Keratinocyte (primary cell): ENCODE measurements around the gene CCDC102A. TPM values are rescaled to one million over a fixed set of nuclear protein-coding genes. Genes with fewer than 3 reads are reported as not detected.
"Not testable (repeated sequence)": the region's sequence is repeated elsewhere in the genome, so short reads cannot be mapped to it uniquely, and the experiment has no call there.

Experiments
- DNase-seq: peaks from one replicate; pipeline ENCODE4 v3.0.0-alpha.2; 2011; ENCODE audit warnings: low read depth, missing footprints, low spot score
- FAIRE-seq: peaks from 2 replicates; lab custom pipeline; 2011; peaks lifted over from hg19 to GRCh38; lab: Jason Lieb, UNC
- H2AFZ ChIP-seq: 2 replicates; pipeline ENCODE4 v1.6.0; 2012; ENCODE audit warnings: low read length, control low read depth, inconsistent platforms; ENCODE audit not compliant: control insufficient read depth
- H3K27ac ChIP-seq: 2 replicates; pipeline ENCODE4 v1.5.1; 2011; ENCODE audit warnings: low read length; ENCODE audit not compliant: control insufficient read depth, insufficient read depth
- H3K27me3 ChIP-seq: 3 replicates; pipeline ENCODE4 v1.6.0; 2011; ENCODE audit warnings: low read length; ENCODE audit not compliant: control insufficient read depth, insufficient read depth; ENCODE audit errors: extremely low read depth
- H3K36me3 ChIP-seq, 2 experiments: 2 replicates in 1 of 2; 3 replicates in 1 of 2; pipeline ENCODE4 v1.5.1; 2011; ENCODE audit warnings: low read length in 2 of 2, mild to moderate bottlenecking in 1 of 2; ENCODE audit not compliant: control insufficient read depth in 2 of 2, insufficient read depth in 2 of 2; ENCODE audit errors: extremely low read depth in 1 of 2
- H3K4me1 ChIP-seq: 3 replicates; pipeline ENCODE4 v1.5.1; 2011; ENCODE audit warnings: low read length; ENCODE audit not compliant: control insufficient read depth, insufficient read depth; ENCODE audit errors: extremely low read depth
- H3K4me2 ChIP-seq: 3 replicates; pipeline ENCODE4 v1.6.0; 2011; ENCODE audit warnings: low read depth, low read length; ENCODE audit not compliant: control insufficient read depth, insufficient read depth; ENCODE audit errors: extremely low read depth
- H3K4me3 ChIP-seq, 3 experiments: fragments of 200-600 bp in 1 of 3; sonication (generic) in 1 of 3; 2 replicates in 2 of 3; 3 replicates in 1 of 3; pipeline ENCODE4 v1.5.1; 2011 to 2016; ENCODE audit warnings: low read length in 3 of 3, mild to moderate bottlenecking in 3 of 3, control low read depth in 2 of 3, inconsistent platforms in 1 of 3, low read depth in 1 of 3, mixed read lengths in 1 of 3, mixed run types in 1 of 3, moderate library complexity in 1 of 3; ENCODE audit not compliant: control insufficient read depth in 2 of 3, insufficient read depth in 2 of 3; ENCODE audit errors: extremely low read depth in 1 of 3
- H3K79me2 ChIP-seq: 2 replicates; pipeline ENCODE4 v1.6.0; 2012; ENCODE audit warnings: low read length; ENCODE audit not compliant: control insufficient read depth, insufficient read depth
- H3K9ac ChIP-seq: 3 replicates; pipeline ENCODE4 v1.6.0; 2011; ENCODE audit warnings: low read length; ENCODE audit not compliant: control insufficient read depth, insufficient read depth; ENCODE audit errors: extremely low read depth
- H3K9me1 ChIP-seq: 3 replicates; pipeline ENCODE4 v1.6.0; 2011; ENCODE audit warnings: low read length; ENCODE audit not compliant: control insufficient read depth, insufficient read depth; ENCODE audit errors: extremely low read depth
- H3K9me3 ChIP-seq: 2 replicates; pipeline ENCODE4 v1.5.1; 2012; ENCODE audit warnings: low read depth, low read length; ENCODE audit not compliant: control insufficient read depth
- H4K20me1 ChIP-seq: 3 replicates; pipeline ENCODE4 v1.6.0; 2011; ENCODE audit warnings: low read length; ENCODE audit not compliant: control insufficient read depth, insufficient read depth; ENCODE audit errors: extremely low read depth
- EZH2 ChIP-seq: IDR thresholded peaks from one replicate; pipeline ENCODE4 v1.6.1; 2012; ENCODE audit warnings: inconsistent platforms, mild to moderate bottlenecking, low read length, moderate library complexity
- dilution Hi-C: fragments of 300-500 bp; cut with MboI; formaldehyde crosslinking; loops from one replicate; pipeline ENCODE4 v1.7.0; 2020; ENCODE audit warnings: low sequenced_read_pairs; ENCODE audit not compliant: extremely low pct_ligation_motif_present
- polyA plus RNA-seq, 5 experiments: library from polyadenylated mRNA; depleted of rRNA in 3 of 5; stranded (reverse) in 3 of 5; stranded (forward) in 1 of 5; unstranded in 1 of 5; fragments of >200 nt; gene quantifications; 1 replicate in 1 of 5; 2 replicates in 3 of 5; 3 replicates in 1 of 5; pipeline versions ENCODE4 v1.2.1 to v1.2.3, GENCODE V29; 2011 to 2012; ENCODE audit warnings: missing spikeins in 2 of 5, low read depth in 1 of 5, low replicate concordance in 1 of 5
- TF ChIP-seq, protein P1 (sequence below), 3 experiments: IDR thresholded peaks in 1 of 3; conservative IDR thresholded peaks in 1 of 3; optimal IDR thresholded peaks in 1 of 3; 2 replicates in 2 of 3; 3 replicates in 1 of 3; pipeline versions ENCODE3 to v1.5.1; 2011; ENCODE audit warnings: low read length in 3 of 3, mild to moderate bottlenecking in 3 of 3, moderate library complexity in 2 of 3, control low read depth in 1 of 3, inconsistent platforms in 1 of 3; ENCODE audit not compliant: insufficient read depth in 2 of 3; ENCODE audit errors: extremely low read depth in 1 of 3

Gene CCDC102A
- polyA plus RNA-seq, 1 donor (not counting 4 experiments of a cell fraction or from before 2014, with no cell fraction given) = 2.2 TPM

DNA sequence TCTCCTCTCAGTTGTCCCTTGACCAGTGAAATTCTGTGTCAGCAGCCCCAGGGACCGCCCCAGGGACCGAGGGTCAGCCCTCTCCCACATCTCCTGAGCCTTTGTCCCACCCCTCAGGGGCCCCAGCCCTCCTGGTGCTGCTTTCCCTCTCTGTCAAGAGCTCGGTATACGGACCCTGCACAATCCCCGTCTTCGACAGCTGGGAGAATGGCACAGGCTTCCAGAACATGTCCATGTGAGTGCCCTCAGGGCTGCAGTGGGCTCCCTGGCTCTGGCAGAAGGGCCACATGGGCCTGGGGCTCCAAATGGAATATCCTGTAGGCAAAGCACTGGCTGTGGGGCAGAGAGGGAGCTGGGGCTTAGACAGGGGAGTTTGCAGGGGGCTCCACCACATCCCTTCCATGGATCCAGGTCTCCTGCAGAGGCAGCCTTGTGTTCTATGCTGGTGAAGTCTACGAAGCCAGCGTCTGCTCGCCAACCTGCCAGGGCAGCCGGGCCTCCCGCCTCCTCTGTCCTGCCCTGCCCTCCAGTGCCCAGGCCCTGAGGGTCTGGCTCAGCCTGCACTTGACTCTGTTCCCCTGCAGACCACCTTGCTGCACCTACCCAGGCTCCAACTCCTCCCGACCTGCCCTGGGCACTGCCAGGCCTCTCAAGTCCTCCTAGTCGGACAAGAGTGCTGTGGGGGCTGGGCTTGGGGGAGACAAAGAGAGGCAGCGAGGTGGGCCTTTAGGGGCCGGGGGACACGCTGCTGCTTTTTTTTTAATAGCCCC lies 34.1 kb upstream of the CCDC102A start:
- Histone ChIP-seq H3K79me2 (no peaks in the 10 kb centered on the region), H3K4me3 (no peak overlapping the region), H3K9me3 (no peaks in the 10 kb centered on the region), H3K4me2 (no peak overlapping the region), H2AFZ (no peak overlapping the region), H3K27me3 (no peaks in the 10 kb centered on the region), H4K20me1 (no peaks in the 10 kb centered on the region), H3K9ac (no peak overlapping the region), H3K27ac (no peak overlapping the region), H3K36me3 (no peaks in the 10 kb centered on the region), H3K9me1 (no peaks in the 10 kb centered on the region), H3K4me1 (no peaks in the 10 kb centered on the region)
- FAIRE-seq (no peak), DNase-seq (no peak)
- dilution Hi-C loops = no loop called here
- TF ChIP-seq, protein P1, sequence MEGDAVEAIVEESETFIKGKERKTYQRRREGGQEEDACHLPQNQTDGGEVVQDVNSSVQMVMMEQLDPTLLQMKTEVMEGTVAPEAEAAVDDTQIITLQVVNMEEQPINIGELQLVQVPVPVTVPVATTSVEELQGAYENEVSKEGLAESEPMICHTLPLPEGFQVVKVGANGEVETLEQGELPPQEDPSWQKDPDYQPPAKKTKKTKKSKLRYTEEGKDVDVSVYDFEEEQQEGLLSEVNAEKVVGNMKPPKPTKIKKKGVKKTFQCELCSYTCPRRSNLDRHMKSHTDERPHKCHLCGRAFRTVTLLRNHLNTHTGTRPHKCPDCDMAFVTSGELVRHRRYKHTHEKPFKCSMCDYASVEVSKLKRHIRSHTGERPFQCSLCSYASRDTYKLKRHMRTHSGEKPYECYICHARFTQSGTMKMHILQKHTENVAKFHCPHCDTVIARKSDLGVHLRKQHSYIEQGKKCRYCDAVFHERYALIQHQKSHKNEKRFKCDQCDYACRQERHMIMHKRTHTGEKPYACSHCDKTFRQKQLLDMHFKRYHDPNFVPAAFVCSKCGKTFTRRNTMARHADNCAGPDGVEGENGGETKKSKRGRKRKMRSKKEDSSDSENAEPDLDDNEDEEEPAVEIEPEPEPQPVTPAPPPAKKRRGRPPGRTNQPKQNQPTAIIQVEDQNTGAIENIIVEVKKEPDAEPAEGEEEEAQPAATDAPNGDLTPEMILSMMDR (optimal IDR thresholded peaks at IDR 0.05 in 1 of 3, IDR thresholded peaks at IDR 0.05 in 1 of 3, conservative IDR thresholded peaks at IDR 0.05 in 1 of 3; ENCODE audit: extremely low read depth in 1 of 3, insufficient read depth in 2 of 3, low read length in 3 of 3) = no peak

GRCh38 chr16:57569306-57569946 lies 33.1 kb upstream of the CCDC102A start:
- no peaks in the 10 kb centered on the region for H3K9me1 ChIP-seq
- DNase-seq (no peak), FAIRE-seq (peak; percentile 29)
- H3K36me3 ChIP-seq = no peaks in the 10 kb centered on the region
- H3K4me1 ChIP-seq = peaks cover 5% of the 10 kb centered on the region
- no peaks in the 10 kb centered on the region for H4K20me1 ChIP-seq
- H3K9me3 ChIP-seq = no peaks in the 10 kb centered on the region
- TF ChIP-seq, protein P1 (optimal IDR thresholded peaks at IDR 0.05 in 1 of 3, IDR thresholded peaks at IDR 0.05 in 1 of 3, conservative IDR thresholded peaks at IDR 0.05 in 1 of 3; ENCODE audit: extremely low read depth in 1 of 3, insufficient read depth in 2 of 3, low read length in 3 of 3) = no peak
- no peak for TF ChIP-seq EZH2
- no peak overlapping the region for H3K9ac ChIP-seq
- H3K4me3 ChIP-seq = no peak overlapping the region
- H3K79me2 ChIP-seq = no peaks in the 10 kb centered on the region
- H3K27me3 ChIP-seq = peaks cover 3% of the 10 kb centered on the region
- H2AFZ ChIP-seq = no peak overlapping the region
- H3K4me2 ChIP-seq = no peak overlapping the region
- no peak overlapping the region for H3K27ac ChIP-seq
- dilution Hi-C loops = no loop called here

GRCh38 chr16:57568772-57569171 lies 32.4 kb upstream of the CCDC102A start:
- FAIRE-seq, H2AFZ ChIP-seq, H4K20me1 ChIP-seq, DNase-seq, dilution Hi-C loops, H3K79me2 ChIP-seq, H3K4me2 ChIP-seq, H3K9ac ChIP-seq, H3K36me3 ChIP-seq, H3K9me1 ChIP-seq, H3K27me3 ChIP-seq, H3K27ac ChIP-seq, H3K4me3 ChIP-seq, H3K9me3 ChIP-seq, H3K4me1 ChIP-seq: not testable (repeated sequence)
